A549 (cell line): ENCODE results near the gene PPIP5K2. TPM values are rescaled to one million over a fixed set of nuclear protein-coding genes. Genes with fewer than 3 reads are reported as not detected.

Experiments
- ATAC-seq, 2 experiments: fragments of 200-7000 bp in 1 of 2; fragments of >200 bp in 1 of 2; cut with Nextera tagmentation in 1 of 2; cut with Tn5 transposase in 1 of 2; 3 replicates each; pipeline versions ENCODE4 v1.8.0 to v1.9.1; 2018 to 2020; ENCODE audit warnings: mild to moderate bottlenecking in 1 of 2, moderate library complexity in 1 of 2
- CTCF ChIA-PET: fragments of 300-600 bp; sonication (Branson Sonifier 250); formaldehyde crosslinking; extraction: SDS; loops from one replicate; lab custom pipeline; 2021; ENCODE audit warnings: antibody characterized with exemption, inconsistent platforms; lab: Yijun Ruan, JAX
- POLR2A ChIA-PET: fragments of 350-600 bp; formaldehyde crosslinking; extraction: SDS; loops from one replicate; lab custom pipeline; 2021; ENCODE audit warnings: antibody characterized with exemption, inconsistent platforms; lab: Yijun Ruan, JAX
- DNase-seq, 2 experiments: peaks; one replicate each; pipeline versions ENCODE4 v3.0.0 to v3.0.0-alpha.2; 2011 to 2016; ENCODE audit warnings: low read depth in 1 of 2, low spot score in 1 of 2
- FAIRE-seq: peaks from 2 replicates; lab custom pipeline; 2011; peaks lifted over from hg19 to GRCh38; lab: Jason Lieb, UNC
- H3K27ac ChIP-seq, 2 experiments: fragments of >200 bp; sonication (Bioruptor Twin); formaldehyde crosslinking; 3 replicates each; pipeline ENCODE4 v1.5.1; 2016 to 2017
- H3K4me1 ChIP-seq: fragments of >200 bp; sonication (Bioruptor Twin); formaldehyde crosslinking; 3 replicates; pipeline ENCODE4 v1.6.1; 2016
- H3K4me2 ChIP-seq: fragments of >200 bp; sonication (Bioruptor Twin); formaldehyde crosslinking; 3 replicates; pipeline ENCODE4 v1.6.1; 2016
- H3K4me3 ChIP-seq: fragments of >200 bp; sonication (Bioruptor Twin); formaldehyde crosslinking; 3 replicates; pipeline ENCODE4 v1.5.1; 2016
- H3K9me3 ChIP-seq: fragments of >200 bp; sonication (Bioruptor Twin); formaldehyde crosslinking; 3 replicates; pipeline ENCODE4 v1.6.1; 2016
- CHD4 ChIP-seq: fragments of 200-600 bp; sonication (generic); IDR thresholded peaks from 2 replicates; pipeline ENCODE4 v1.6.1; 2016; ENCODE audit warnings: antibody characterized with exemption, mild to moderate bottlenecking, borderline replicate concordance
- ESRRA ChIP-seq: fragments of 150-350 bp; IDR thresholded peaks from 2 replicates; pipeline ENCODE4 v1.6.1; 2014; ENCODE audit warnings: mild to moderate bottlenecking, low read length, borderline replicate concordance
- FOSL2 ChIP-seq, 2 experiments: fragments of 450-650 bp in 1 of 2; fragments of >200 bp in 1 of 2; sonication (Bioruptor Twin) in 1 of 2; formaldehyde crosslinking; IDR thresholded peaks; 2 replicates each; pipeline versions ENCODE4 v1.5.0 to v1.6.1; 2016 to 2020; ENCODE audit warnings: mild to moderate bottlenecking in 1 of 2, moderate library complexity in 1 of 2
- GATA3 ChIP-seq: IDR thresholded peaks from 2 replicates; pipeline ENCODE4 v1.6.1; 2012; ENCODE audit warnings: borderline replicate concordance
- HOXB13 ChIP-seq: fragments of 250-450 bp; sonication (Bioruptor Pico); IDR thresholded peaks from 2 replicates; pipeline ENCODE4 v1.5.0; 2020; ENCODE audit warnings: low read depth, mild to moderate bottlenecking, moderate library complexity
- HOXB5 ChIP-seq: fragments of 250-450 bp; sonication (Bioruptor Pico); IDR thresholded peaks from 2 replicates; pipeline ENCODE4 v1.5.0; 2020; ENCODE audit warnings: mild to moderate bottlenecking, moderate library complexity
- MAFK ChIP-seq: fragments of 450-650 bp; IDR thresholded peaks from 2 replicates; pipeline ENCODE4 v1.6.1; 2014; ENCODE audit not compliant: partially characterized antibody
- MAZ ChIP-seq: fragments of 150-350 bp; IDR thresholded peaks from 2 replicates; pipeline ENCODE4 v1.6.1; 2014; ENCODE audit warnings: antibody characterized with exemption, low read depth, low read length, borderline replicate concordance
- POLR2AphosphoS2 ChIP-seq: conservative IDR thresholded peaks from 2 replicates; pipeline ENCODE4 v1.6.1; 2012; ENCODE audit warnings: low read length, improper control_type of control experiment, inconsistent platforms
- RAD21 ChIP-seq, 2 experiments: fragments of >200 bp in 1 of 2; sonication (Bioruptor Twin) in 1 of 2; formaldehyde crosslinking in 1 of 2; IDR thresholded peaks in 1 of 2; conservative IDR thresholded peaks in 1 of 2; 2 replicates in 1 of 2; 3 replicates in 1 of 2; pipeline ENCODE4 v1.6.1; 2012 to 2018; ENCODE audit warnings: inconsistent platforms in 1 of 2
- RCOR1 ChIP-seq: fragments of 150-350 bp; IDR thresholded peaks from 2 replicates; pipeline ENCODE4 v1.6.1; 2014; ENCODE audit warnings: antibody characterized with exemption, low read length, low read depth
- RNF2 ChIP-seq: fragments of 200-600 bp; sonication (generic); IDR thresholded peaks from 2 replicates; pipeline ENCODE4 v1.6.1; 2016; ENCODE audit warnings: low read depth, mild to moderate bottlenecking, antibody characterized with exemption, moderate library complexity, borderline replicate concordance
- WGBS: methylation state at CpG from one replicate; pipeline ENCODE4 v1.1.6; 2017; ENCODE audit errors: missing lambda C conversion rate; 5-methylcytosine and 5-hydroxymethylcytosine counted together
- polyA plus RNA-seq, 4 experiments: library from polyadenylated mRNA; depleted of rRNA in 3 of 4; stranded (reverse); fragments of >200 nt; fragmentation: RNase III in 1 of 4; extraction: RNeasy Plus Mini Kit Qiagen cat#74134 plus additional on column Dnase treatment in 1 of 4; gene quantifications; 2 replicates in 3 of 4; 3 replicates in 1 of 4; pipeline ENCODE4 v1.2.3, GENCODE V29; 2011 to 2017
- TF ChIP-seq, protein P1 (sequence below): IDR thresholded peaks from 2 replicates; pipeline ENCODE4 v1.6.1; 2012
- TF ChIP-seq, protein P2 (sequence below): fragments of 250-450 bp; sonication (Bioruptor Pico); IDR thresholded peaks from 2 replicates; pipeline ENCODE4 v1.5.0; 2020; ENCODE audit warnings: low read depth, mild to moderate bottlenecking, moderate library complexity
- TF ChIP-seq, protein P3 (sequence below): fragments of >200 bp; sonication (Bioruptor Twin); formaldehyde crosslinking; IDR thresholded peaks from 3 replicates; pipeline ENCODE4 v1.6.1; 2016
- TF ChIP-seq, protein P4 (sequence below): fragments of 150-350 bp; IDR thresholded peaks from 2 replicates; pipeline ENCODE4 v1.6.1; 2014; ENCODE audit warnings: low read depth, mild to moderate bottlenecking, low read length
- TF ChIP-seq, protein P5 (sequence below): fragments of >200 bp; sonication (Bioruptor Twin); formaldehyde crosslinking; IDR thresholded peaks from 2 replicates; pipeline ENCODE4 v1.6.1; 2016
- TF ChIP-seq, protein P6 (sequence below): fragments of 250-450 bp; sonication (Bioruptor Pico); IDR thresholded peaks from 2 replicates; pipeline ENCODE4 v1.5.0; 2021; ENCODE audit warnings: mild to moderate bottlenecking, moderate library complexity, borderline replicate concordance

The PPIP5K2 gene
- polyA plus RNA-seq, 2 of the 4 experiments (the other 2 are of a cell fraction), result 21.9 to 61.7 TPM

DNA sequence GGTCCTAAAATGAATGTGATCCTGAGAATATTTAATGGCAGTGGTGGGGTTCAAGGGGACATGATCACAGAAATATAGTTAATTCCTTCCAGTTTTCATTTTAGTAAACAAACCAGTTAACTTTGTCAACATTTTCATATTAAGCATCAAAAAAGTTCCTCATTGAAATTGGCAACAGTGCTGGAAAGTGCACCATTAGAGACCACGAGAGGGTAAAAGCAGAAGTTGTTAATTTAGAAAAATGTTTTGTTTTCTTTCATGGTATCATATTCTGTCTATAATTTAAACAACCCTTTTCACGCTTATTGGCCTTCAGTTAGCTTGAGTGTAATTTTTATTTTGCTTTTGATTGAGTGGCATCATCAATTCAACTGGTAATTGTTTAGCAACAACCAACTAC lies 12.0 kb upstream of the PPIP5K2 start:
- WGBS, result 46% methylated on average over 2 of the region's 2 CpGs
- CTCF ChIA-PET, result no interaction called here
- no peak overlapping the region for H3K4me3 ChIP-seq
- no peaks in the 10 kb centered on the region for H3K4me1 ChIP-seq
- TF ChIP-seq POLR2AphosphoS2 (no peak), ESRRA (no peak)
- TF ChIP-seq, protein P1, sequence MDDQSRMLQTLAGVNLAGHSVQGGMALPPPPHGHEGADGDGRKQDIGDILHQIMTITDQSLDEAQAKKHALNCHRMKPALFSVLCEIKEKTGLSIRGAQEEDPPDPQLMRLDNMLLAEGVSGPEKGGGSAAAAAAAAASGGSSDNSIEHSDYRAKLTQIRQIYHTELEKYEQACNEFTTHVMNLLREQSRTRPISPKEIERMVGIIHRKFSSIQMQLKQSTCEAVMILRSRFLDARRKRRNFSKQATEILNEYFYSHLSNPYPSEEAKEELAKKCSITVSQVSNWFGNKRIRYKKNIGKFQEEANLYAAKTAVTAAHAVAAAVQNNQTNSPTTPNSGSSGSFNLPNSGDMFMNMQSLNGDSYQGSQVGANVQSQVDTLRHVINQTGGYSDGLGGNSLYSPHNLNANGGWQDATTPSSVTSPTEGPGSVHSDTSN, result no peak
- TF ChIP-seq, protein P2, sequence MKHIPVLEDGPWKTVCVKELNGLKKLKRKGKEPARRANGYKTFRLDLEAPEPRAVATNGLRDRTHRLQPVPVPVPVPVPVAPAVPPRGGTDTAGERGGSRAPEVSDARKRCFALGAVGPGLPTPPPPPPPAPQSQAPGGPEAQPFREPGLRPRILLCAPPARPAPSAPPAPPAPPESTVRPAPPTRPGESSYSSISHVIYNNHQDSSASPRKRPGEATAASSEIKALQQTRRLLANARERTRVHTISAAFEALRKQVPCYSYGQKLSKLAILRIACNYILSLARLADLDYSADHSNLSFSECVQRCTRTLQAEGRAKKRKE (CRISPR knock-in tag), result no peak
- TF ChIP-seq, protein P3, sequence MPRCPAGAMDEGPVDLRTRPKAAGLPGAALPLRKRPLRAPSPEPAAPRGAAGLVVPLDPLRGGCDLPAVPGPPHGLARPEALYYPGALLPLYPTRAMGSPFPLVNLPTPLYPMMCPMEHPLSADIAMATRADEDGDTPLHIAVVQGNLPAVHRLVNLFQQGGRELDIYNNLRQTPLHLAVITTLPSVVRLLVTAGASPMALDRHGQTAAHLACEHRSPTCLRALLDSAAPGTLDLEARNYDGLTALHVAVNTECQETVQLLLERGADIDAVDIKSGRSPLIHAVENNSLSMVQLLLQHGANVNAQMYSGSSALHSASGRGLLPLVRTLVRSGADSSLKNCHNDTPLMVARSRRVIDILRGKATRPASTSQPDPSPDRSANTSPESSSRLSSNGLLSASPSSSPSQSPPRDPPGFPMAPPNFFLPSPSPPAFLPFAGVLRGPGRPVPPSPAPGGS, result no peak
- no peaks in the 10 kb centered on the region for H3K9me3 ChIP-seq
- H3K4me2 ChIP-seq, result no peak overlapping the region
- ATAC-seq, result no peak
- POLR2A ChIA-PET, result no interaction called here
- no peak for FAIRE-seq
- DNase-seq, result no peak
- no peak overlapping the region for H3K27ac ChIP-seq

DNA sequence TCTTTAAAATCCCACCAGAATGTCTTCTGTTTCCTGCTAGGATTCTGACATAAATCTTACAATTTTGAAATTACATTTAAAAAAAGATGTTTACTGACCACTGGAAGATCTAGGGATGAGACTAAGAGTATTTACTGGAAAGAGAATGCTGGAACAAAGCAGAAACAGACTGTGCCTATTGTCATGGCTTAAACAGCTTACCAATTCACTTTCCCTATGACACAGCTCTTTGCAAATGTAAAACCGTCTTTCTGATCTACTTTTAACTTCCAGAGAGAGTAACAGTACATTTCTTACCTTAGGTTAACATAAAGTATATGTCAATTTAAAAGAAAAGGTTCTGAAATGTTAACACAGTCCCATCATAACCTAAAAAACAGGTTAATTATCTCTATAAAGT lies 10.8 kb upstream of the PPIP5K2 start:
- Histone ChIP-seq H3K4me3 (no peak overlapping the region), H3K9me3 (no peaks in the 10 kb centered on the region), H3K27ac (no peak overlapping the region), H3K4me2 (no peak overlapping the region), H3K4me1 (no peaks in the 10 kb centered on the region)
- ATAC-seq (no peak), DNase-seq (no peak), FAIRE-seq (no peak)
- ChIA-PET CTCF (no interaction called here), POLR2A (no interaction called here)
- 71% methylated on average over 1 of the region's 1 CpG for WGBS
- TF ChIP-seq HOXB13 (CRISPR knock-in tag), result no peak
- no peak for TF ChIP-seq MAZ
- TF ChIP-seq, protein P4, sequence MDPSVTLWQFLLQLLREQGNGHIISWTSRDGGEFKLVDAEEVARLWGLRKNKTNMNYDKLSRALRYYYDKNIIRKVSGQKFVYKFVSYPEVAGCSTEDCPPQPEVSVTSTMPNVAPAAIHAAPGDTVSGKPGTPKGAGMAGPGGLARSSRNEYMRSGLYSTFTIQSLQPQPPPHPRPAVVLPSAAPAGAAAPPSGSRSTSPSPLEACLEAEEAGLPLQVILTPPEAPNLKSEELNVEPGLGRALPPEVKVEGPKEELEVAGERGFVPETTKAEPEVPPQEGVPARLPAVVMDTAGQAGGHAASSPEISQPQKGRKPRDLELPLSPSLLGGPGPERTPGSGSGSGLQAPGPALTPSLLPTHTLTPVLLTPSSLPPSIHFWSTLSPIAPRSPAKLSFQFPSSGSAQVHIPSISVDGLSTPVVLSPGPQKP, result no peak
- TF ChIP-seq, protein P3, result no peak
- no peak for TF ChIP-seq RNF2
- TF ChIP-seq, protein P5, sequence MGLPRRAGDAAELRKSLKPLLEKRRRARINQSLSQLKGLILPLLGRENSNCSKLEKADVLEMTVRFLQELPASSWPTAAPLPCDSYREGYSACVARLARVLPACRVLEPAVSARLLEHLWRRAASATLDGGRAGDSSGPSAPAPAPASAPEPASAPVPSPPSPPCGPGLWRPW, result no peak
- TF ChIP-seq RCOR1, result no peak
- no peak for TF ChIP-seq FOSL2 (IDR thresholded peaks at IDR 0.05)
- no peak for TF ChIP-seq FOSL2 (CRISPR knock-in tag; IDR thresholded peaks at IDR 0.05)
- no peak for TF ChIP-seq CHD4
- no peak for TF ChIP-seq RAD21 (conservative IDR thresholded peaks at IDR 0.05 in 1 of 2, IDR thresholded peaks at IDR 0.05 in 1 of 2)
- TF ChIP-seq GATA3, result no peak
- no peak for TF ChIP-seq HOXB5 (CRISPR knock-in tag)
- TF ChIP-seq, protein P6, sequence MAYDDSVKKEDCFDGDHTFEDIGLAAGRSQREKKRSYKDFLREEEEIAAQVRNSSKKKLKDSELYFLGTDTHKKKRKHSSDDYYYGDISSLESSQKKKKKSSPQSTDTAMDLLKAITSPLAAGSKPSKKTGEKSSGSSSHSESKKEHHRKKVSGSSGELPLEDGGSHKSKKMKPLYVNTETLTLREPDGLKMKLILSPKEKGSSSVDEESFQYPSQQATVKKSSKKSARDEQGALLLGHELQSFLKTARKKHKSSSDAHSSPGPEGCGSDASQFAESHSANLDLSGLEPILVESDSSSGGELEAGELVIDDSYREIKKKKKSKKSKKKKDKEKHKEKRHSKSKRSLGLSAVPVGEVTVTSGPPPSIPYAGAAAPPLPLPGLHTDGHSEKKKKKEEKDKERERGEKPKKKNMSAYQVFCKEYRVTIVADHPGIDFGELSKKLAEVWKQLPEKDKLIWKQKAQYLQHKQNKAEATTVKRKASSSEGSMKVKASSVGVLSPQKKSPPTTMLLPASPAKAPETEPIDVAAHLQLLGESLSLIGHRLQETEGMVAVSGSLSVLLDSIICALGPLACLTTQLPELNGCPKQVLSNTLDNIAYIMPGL, result no peak
- no peak for TF ChIP-seq MAFK
